HCEC 1CT (cell line): ENCODE results near the gene PNMA8B.

Source experiments
- DNase-seq: peaks from one replicate; pipeline ENCODE4 v3.0.0-alpha.2; 2017

PNMA8B gene

DNA sequence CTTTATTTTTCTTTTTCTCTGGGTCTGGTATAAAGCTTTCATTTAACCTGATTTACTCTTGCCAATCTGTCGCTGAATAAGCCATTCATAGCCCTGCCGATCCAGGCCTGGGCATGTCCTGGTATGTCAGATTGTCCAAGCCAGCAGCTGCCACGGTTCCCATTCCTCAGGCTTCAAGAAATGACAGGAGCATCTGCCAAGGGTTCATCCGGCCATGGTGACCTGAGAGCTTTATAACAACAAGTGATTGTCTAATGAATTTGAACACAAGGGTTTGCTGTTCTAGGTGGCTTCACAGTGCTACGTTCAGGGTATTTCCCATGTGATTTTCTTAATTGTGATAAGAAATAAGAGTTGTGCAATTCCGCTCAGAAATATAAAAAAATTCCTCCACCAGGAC, 44.3 kb downstream of the PNMA8B start:
- DNase-seq, result no peak

DNA sequence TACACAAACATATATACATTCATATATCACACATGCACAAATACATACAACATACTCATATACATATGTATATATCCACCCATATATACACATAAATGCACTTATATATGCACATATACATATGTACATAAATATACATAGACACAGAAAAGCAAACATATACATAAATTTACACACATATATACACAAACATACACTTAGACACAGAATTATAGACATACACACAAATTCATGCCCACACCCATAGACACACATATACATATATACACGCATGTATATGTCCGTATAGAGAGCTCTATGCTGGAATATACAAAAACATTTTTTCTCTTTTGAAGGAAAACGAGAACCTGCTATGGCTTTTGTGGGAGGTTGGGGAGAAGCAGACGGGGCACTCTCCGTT, 44.9 kb downstream of the PNMA8B start:
- DNase-seq, result no peak

GRCh38 chr19:46449228-46449627, 46.4 kb downstream of the PNMA8B start:
- no peak for DNase-seq

DNA sequence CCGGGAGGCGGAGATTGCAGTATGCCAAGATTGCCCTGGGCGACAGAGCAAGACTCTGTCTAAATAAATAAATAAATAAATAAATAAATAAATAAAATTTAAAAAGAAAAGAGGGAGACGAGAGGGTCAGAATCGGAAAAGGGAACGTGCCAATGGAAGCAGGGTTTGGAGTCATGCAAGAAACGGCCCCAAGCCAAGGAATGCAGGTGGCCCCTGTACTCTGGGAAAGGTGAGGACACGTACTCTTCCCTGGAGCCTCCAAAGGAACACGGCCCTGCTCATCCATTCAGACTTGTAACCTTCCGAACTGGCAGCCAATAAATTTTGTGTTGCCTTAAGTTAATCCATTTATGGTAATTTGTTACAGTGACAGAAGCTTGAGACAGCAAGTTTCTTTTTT, 47.1 kb downstream of the PNMA8B start:
- DNase-seq, result no peak

DNA sequence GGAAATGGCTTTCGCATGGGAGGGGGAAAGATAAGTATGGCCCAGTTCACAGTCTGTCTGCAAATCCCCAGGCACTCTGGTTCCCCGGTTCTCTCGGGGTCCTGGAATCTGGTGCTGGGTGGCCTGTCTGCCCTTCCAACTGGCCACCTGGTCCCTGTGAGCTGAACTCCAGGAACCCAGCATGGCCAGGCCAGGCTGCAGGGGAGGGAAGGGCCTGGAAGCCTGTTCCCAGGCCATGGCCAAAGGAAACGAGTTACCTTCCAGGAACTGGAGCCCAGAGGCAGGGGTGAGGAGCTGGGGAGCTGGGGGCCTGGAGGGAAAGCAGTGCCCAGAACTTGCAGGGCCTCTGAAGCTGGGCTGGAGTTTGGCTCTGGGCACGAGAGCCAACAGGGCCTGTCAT, 47.8 kb downstream of the PNMA8B start:
- DNase-seq, result no peak

GRCh38 chr19:46447006-46447405, 48.7 kb downstream of the PNMA8B start:
- no peak for DNase-seq

DNA sequence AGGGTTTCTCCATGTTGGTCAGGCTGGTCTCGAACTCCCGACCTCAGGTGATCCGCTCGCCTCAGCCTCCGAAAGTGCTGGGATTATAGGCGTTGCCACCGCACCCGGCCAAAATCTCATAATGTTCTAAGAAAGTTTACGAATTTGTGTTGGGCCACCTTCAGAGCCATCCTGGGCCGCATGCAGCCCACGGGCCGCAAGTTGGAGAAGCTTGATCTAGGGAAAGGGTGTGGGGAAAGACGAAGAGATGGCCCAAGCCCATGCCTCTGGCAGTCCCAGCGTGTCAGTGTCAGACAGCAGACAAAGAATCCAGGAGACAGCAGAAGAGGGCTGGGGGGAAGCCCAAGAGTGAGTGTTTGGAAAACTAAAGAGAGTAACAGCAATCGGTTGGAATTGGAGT, 49.6 kb downstream of the PNMA8B start:
- no peak for DNase-seq

- peak; percentile 66 for DNase-seq
These were observed 52.7 kb downstream of the PNMA8B start for GRCh38 chr19:46442808-46443450.

GRCh38 chr19:46441866-46442265, 53.8 kb downstream of the PNMA8B start:
- DNase-seq, result no peak
